ENCODE results near the gene HSPA12B. TPM values are rescaled to one million over a fixed set of nuclear protein-coding genes. Genes with fewer than 3 reads are reported as not detected.

HSPA12B gene
- total and polyA plus RNA-seq, 2 of the 13 experiments (the other 11 are each of a cell fraction or from before 2014, with no cell fraction given) = 0.01 TPM; not detected in 1

DNA sequence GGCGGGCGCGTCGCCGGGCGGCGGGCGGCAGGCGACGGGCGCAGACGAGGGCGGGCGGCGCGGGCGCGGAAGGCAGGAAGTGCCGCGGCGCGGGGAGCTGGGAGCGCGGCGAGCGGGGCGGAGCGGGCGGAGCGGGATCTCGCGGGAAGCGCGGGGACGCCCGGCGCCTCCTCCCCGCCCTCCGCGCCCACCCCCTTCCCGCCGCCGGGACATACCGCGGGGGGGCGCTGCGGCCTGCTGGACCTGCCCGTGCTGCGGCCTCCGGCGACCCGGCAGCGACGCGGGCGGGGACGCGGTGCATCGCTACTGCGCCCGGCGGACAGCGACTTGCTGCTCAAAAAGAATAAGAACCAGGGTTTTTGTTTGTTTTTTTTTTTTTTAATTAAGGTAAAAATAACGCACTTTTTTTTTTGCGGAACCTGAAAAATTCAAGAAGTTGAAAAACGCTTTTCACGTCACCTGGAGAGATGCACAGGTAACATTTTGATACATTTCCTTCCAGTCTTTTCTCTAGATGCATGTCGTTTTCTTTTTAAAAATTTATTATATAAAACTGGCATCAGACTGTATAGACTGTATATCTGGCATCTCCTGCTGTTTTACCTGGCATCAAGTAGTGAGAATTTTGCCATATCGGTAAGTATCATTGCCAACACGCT is 54.3 kb downstream of the HSPA12B start, which contains the start of gene CENPB (continued):
- peak; percentile 97 for TF ChIP-seq RAD21 (CRISPR knock-in tag; IDR thresholded peaks at IDR 0.05)
- TF ChIP-seq HNF4G (IDR thresholded peaks at IDR 0.05; ENCODE audit: borderline replicate concordance, low read depth, low read length) = no peak
- TF ChIP-seq HNF4G (CRISPR knock-in tag; IDR thresholded peaks at IDR 0.05; ENCODE audit: borderline replicate concordance, low read depth) = no peak
- TF ChIP-seq ZNF746 (CRISPR knock-in tag; IDR thresholded peaks at IDR 0.05) = no peak; the same call in 1 of the 2 replicates
- TF ChIP-seq FOXA3 (CRISPR knock-in tag; IDR thresholded peaks at IDR 0.05) = peak; percentile 53; the same call in 1 of the 2 replicates
- TF ChIP-seq MTF1 (CRISPR knock-in tag; IDR thresholded peaks at IDR 0.05) = no peak
- no peak for TF ChIP-seq ZNF549 (CRISPR knock-in tag; IDR thresholded peaks at IDR 0.05)
- TF ChIP-seq HDAC1 (CRISPR knock-in tag; IDR thresholded peaks at IDR 0.05) = peak; percentile 43; the same call in 1 of the 2 replicates
- no peak for TF ChIP-seq ZNF33B (CRISPR knock-in tag; IDR thresholded peaks at IDR 0.05)
- TF ChIP-seq GATA4 (IDR thresholded peaks at IDR 0.05; ENCODE audit: borderline replicate concordance, low read depth) = no peak
- no peak for TF ChIP-seq ZKSCAN8 (CRISPR knock-in tag; IDR thresholded peaks at IDR 0.05; ENCODE audit: borderline replicate concordance)
- no peak for TF ChIP-seq ZNF121 (CRISPR knock-in tag; IDR thresholded peaks at IDR 0.05)
- no peak for TF ChIP-seq SP1 (IDR thresholded peaks at IDR 0.05)
- peak; percentile 85 for TF ChIP-seq SP1 (CRISPR knock-in tag; IDR thresholded peaks at IDR 0.05)
- TF ChIP-seq MEIS1 (CRISPR knock-in tag; IDR thresholded peaks at IDR 0.05; ENCODE audit: borderline replicate concordance) = no peak
- no peak for TF ChIP-seq ZFP1 (CRISPR knock-in tag; IDR thresholded peaks at IDR 0.05)
- 0 out of 2 replicates have a peak, but pooled peaks have one; percentile 11 for TF ChIP-seq ZNF274 (CRISPR knock-in tag; IDR thresholded peaks at IDR 0.05)
- 0 out of 2 replicates have a peak, but pooled peaks have one; percentile 63 for TF ChIP-seq RORA (CRISPR knock-in tag; IDR thresholded peaks at IDR 0.05)
- no peak for TF ChIP-seq ATAD3A (CRISPR knock-in tag; IDR thresholded peaks at IDR 0.05)
- no peak for TF ChIP-seq ZNF615 (CRISPR knock-in tag; IDR thresholded peaks at IDR 0.05; ENCODE audit: borderline replicate concordance)
- TF ChIP-seq JUNB (CRISPR knock-in tag; IDR thresholded peaks at IDR 0.05; ENCODE audit: borderline replicate concordance) = no peak
- no peak for TF ChIP-seq ZNF207 (IDR thresholded peaks at IDR 0.05; ENCODE audit: borderline replicate concordance)
- TF ChIP-seq NFYB (CRISPR knock-in tag; IDR thresholded peaks at IDR 0.05) = no peak
- no peak for TF ChIP-seq CAMTA2 (CRISPR knock-in tag; IDR thresholded peaks at IDR 0.05; ENCODE audit: borderline replicate concordance)
- TF ChIP-seq NFE2 (CRISPR knock-in tag; IDR thresholded peaks at IDR 0.05) = no peak
- peak; percentile 23; the same call in 1 of the 2 replicates for TF ChIP-seq FOSL2 (CRISPR knock-in tag; IDR thresholded peaks at IDR 0.05)
- no peak for TF ChIP-seq ZNF546 (CRISPR knock-in tag; conservative IDR thresholded peaks at IDR 0.05)
- TF ChIP-seq ZBTB20 (CRISPR knock-in tag; IDR thresholded peaks at IDR 0.05; ENCODE audit: borderline replicate concordance, low read depth) = no peak
- peak; percentile 51 for TF ChIP-seq E2F5 (CRISPR knock-in tag; conservative IDR thresholded peaks at IDR 0.05)
- TF ChIP-seq NPAS2 (CRISPR knock-in tag; IDR thresholded peaks at IDR 0.05; ENCODE audit: borderline replicate concordance) = no peak
- 0 out of 2 replicates have a peak, but pooled peaks have one; percentile 29 for TF ChIP-seq NR0B2 (CRISPR knock-in tag; IDR thresholded peaks at IDR 0.05)
- peak; percentile 75 for TF ChIP-seq RBFOX2 (IDR thresholded peaks at IDR 0.05; ENCODE audit: low read depth, low read length)

Measured in HepG2 (cell line).